ENCODE results near the gene CHST11.

CHST11 gene

DNA sequence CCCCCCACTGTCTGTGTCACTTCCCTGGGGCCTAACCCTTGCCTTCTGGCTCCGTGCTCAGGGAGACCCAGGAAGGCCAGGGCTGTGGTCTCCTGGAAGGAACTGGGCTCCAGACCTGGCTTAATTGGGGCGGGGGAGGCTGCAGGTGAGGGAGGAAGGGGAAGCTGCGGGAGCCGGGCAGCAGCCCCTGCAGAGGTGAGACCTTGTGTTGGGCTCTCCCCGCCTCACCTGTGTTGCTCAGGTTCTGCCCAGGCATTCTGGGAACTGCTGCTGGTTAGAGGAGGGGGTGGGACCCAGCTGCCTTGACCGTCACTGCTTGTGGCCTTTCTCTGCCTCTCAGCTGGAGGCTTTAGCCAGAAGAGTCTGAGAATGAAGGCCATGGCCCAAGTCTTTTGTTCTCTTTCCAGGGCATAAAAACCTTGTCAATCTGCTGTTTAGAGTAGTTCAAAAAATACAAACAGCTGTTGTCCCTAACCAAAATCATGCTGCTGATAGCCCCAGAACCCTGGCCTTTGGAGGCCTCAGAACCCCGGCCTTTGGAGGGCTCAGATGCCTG, 247.6 kb downstream of the CHST11 start:
- DNase-seq: no peak

DNA sequence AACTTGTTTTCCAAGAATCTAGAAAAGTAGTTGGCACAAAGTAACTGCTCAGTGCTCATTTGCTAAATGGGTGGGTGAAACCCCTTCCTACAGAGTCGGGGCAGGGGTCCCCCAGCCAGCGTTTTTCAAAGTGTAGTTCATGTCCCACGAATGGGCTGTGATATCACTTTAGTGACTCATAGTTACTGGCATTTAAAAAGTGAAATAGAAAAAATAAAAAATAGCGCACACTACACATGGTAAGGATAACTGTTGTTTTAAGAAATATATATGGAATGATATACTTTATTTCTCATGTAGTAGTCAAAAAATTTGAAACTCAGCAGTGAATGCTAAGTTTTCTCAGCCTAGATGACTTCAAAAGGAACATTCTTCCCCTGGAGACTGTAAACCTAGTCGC, 250.4 kb downstream of the CHST11 start:
- DNase-seq: no peak

DNA sequence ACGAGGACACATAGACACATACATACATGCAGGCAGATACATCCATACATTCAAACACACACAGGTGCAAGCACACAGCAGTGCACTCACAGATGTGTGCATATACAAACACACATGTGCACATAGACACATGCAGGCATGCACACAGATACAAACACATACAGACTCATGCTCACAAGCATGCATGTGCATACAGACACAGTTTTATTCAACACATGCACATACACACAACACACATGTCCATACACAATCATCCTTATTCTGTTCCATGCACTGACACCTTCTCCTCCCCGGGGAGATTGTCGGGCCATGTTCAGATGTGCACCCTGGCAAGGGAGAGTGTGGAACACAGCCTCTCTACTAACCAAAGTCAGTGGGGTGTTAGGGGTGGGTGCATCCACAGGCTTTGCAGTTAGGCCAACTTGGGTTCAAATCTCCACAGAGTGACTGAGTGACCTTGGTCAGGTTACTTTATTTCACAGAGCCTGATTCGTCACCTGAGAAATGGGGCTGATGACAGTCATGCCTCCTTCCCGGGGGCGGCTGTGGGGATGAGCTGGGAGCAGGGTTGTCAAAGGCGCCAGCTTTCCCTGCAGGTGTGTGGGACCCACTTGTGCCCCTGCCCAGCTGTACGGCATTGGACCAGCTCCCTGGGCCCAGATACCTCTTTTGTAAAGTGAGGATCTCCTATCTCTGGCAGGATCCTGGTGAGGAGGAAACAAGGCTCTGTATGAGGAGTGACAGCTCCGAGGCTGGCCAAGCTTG, 251.2 kb downstream of the CHST11 start:
- DNase-seq: no peak

- no peak for DNase-seq
These were observed 252.1 kb downstream of the CHST11 start for GRCh38 chr12:104708891-104709290.

- no peak for DNase-seq
These were observed 253.1 kb downstream of the CHST11 start for GRCh38 chr12:104709692-104710435.

DNA sequence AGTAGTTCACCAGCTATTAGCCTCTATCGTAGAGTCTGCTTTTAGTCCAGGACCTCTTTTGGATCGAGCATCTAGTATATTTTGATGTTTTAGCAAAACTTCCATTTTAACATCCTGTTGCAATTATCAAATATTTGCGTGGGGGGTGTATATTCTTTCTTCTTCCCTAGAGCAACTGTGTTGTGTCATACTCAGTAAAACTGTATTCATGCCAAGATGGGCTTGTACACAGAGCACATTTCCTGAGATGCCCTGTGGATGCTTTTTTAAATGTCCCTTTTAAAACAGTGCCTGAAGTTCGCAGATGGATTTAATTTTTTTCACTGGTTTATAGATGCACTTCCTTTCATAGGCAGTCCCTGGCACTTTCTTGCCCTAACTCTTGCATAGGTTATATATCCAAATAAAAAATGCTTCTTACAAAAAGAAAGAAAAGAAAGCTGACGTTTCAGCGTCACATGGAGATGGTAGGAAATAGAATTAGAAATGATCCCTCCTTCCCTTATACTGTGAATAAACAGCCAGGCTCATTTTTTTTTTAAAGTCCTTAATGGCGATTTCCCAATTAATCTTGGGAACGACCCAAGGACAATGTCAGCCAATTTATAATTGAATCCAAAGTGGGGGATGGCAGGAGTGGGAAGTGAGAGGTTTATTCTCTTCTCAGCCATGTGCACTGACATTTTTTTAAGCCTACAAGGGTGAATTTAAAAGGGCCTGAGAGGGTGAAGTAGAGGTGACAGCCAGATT, 254.4 kb downstream of the CHST11 start:
- DNase-seq: no peak

- no peak for DNase-seq
These were observed 255.7 kb downstream of the CHST11 start for GRCh38 chr12:104712477-104712876.

GRCh38 chr12:104712968-104713367, 256.2 kb downstream of the CHST11 start:
- DNase-seq: no peak

GRCh38 chr12:104713444-104713843, 256.7 kb downstream of the CHST11 start:
- no peak for DNase-seq

DNA sequence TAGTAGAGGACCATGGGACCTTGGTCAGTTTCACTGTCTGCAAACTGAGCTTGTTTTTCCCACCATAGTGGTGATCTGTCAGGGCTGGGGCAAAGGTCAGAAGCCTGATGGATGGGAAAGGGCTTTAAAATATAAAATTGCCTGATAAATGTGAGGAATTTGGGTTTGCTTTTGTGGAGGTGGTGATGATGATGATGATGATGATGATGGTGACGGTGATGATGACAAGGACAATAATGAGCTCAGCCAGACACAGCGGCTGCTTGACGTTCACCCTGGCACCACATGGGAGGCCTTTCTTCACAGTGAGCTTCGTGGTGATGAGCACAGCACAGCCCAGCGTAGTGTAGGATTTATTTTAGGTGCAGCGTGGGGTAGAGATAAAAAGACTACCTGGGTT, 257.6 kb downstream of the CHST11 start:
- no peak for DNase-seq

DNA sequence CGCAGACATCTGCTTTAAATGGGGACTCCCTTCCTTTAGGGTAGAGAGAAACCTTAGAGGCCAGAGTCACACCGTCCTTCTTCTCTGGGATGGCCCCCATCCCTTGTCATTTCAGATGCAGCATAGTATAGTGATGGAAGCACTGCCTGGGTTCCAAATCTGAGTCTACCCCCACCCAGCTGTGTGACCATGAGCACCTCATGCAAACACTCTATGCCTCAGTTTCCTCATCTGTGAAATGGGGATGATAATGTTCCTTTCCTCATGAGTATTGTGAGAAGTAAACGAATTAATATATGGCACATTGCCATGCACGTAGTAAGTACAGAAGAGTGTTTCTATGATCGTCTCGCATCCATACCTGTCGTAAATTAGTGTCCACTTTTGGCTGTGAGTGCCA, 259.4 kb downstream of the CHST11 start:
- DNase-seq: no peak

DNA sequence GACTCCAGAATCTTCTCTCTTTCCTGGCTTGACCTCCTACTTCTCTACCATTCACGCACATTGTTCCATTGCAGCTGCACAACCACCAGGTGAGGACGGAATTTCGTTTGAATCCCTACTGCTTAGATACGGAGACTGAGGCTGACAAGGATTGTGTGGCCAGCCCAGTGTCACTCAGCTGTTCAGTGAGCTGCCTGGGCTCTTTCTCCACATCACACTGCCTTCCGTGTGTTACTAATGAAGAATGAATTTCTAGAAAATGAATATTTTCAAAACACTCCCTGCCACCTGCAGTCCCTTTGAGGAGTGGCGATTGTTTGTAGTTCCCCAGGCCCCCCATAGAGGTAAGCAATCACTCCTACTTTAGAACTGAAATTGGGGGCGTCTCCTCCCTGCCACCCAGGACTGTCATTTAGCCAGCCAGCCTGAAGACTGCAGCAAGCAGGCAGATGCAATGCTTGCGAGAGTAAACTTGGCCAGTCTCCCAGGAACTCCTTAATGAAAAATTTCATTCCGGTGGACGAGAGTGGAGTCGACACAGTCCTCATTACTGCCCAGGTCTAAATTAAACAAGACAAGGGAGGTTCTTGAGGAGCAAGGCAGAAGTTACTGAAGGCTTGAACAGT, 261.7 kb downstream of the CHST11 start:
- DNase-seq: no peak

- no peak for DNase-seq
These were observed 263.1 kb downstream of the CHST11 start for GRCh38 chr12:104719700-104720338.

GRCh38 chr12:104720339-104721038, 263.7 kb downstream of the CHST11 start:
- DNase-seq: peak; percentile 71

DNA sequence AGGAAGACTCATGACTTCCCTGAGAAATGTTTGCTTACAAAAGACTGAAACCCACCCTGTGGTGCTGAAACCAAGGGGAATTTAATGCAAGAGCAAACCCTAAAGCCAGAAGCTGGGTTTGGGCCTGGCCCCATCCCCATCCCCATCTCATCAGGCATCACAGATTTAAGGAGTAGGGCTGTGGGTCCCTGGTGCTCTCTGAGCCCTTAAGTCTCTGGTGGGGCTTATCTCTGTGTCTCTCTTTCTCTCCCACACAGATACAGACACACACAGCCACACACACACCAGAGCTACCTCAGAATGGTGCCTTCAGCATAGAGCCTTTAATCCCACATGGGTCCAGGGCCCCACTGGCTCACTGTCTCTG, 264.3 kb downstream of the CHST11 start:
- DNase-seq: no peak

DNA sequence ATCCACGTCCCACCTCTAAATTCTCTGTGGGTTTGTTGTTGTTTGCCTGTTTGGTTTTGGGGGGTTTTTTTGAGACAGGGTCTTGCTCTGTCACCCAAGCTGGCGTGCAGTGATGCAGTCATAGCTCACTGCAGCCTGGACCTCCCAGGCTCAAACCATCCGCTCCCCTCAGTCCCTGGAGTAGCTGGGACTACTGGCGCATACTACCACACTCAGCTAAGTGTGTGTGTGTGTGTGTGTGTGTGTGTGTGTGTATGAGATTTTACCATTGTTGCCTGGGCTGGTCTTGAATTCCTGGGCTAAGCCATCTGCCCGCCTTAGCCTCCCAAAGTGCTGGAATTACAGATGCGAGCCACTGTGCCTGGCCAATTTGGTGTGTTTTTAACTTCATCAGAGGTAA, 265.2 kb downstream of the CHST11 start:
- DNase-seq: no peak

DNA sequence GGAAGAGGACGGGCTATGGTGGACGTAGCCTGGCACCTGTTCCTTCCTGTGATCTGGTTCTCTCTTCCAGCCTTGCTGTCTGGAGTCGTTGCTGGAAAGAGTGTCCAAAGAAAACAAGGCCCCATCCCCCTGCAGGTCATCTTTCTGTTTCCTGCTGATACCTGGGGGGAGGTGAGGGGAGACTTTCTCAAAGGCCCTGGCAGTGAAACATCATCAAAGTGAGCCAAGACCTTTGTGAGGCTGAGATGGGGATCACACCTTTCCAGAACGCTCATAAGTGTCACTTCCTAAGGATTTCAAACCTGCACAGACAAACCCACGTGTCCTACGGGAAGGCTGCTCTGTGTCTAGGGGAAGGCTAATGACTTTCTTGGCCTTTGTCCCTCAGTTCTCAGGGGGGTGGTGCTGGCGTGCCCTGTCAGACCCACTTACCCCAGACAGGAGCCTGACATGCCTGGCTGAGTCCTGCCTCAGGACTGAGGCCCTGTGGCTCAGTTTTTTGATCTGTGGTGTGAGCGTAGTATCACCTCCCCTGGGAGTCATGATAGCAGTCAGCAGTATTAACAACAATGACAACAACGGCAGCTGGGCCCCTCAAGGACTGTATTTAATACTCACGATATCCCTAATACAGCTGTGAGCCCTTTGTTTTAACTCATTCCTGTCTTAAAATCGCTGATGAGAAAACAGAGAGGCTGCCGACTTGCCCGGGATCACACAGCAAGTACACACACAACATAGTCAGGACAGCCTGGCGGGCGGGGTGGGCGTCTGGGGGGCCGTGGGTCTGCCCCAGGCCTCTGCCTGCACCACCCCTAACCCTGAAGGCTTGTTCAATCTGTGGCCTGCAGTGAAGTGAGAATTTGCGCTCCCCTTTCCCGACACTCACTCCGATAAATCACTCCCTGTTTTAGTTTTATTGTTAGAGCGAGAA, 266.1 kb downstream of the CHST11 start:
- DNase-seq: no peak

DNA sequence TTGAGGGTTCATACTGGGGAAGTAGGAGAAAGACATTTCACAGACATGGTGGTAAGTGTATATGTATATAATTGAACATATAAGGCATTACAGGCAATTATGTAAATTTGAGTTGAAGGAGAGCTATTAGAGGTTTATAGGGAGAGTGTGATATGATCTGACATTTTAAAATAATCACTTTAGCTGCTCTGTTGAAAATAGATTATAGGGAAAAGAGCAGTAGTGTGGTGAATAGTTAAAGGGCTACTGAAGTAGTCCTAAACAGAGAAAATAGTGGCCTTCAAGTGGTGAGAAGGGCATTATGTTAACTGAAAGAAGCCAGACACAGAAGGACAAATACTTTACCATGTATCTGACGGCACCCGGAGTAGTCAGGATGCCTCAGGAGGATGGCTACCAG, 267.1 kb downstream of the CHST11 start:
- DNase-seq: no peak

DNA sequence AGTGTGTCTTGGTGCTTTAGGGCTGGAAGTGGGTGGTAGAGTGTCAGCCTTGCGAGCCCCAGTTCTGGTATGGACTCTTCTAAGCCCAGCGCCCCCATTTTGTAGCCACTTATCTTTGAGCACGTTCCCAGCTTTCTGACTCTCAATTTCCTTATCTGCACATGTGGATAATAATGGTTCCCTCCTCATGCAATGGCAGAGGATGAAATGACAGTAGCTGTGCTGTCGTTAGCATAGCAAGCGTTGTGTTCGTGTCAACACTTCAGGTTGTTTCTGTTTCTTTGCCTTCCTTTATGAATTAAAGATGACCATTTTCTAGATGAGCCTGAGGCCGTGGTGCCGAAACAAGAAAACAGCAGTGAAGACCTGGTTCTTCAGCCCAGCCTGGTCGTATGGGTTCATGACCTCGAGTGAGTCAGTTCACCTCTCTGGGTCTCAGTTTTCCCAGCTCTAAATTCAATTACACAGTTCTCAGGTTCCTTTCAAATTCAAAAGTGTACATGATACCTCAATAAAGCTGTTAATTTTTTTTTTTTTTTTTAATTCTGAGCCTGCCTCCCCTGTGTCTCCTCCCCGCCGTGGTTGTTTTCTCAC, 268.3 kb downstream of the CHST11 start:
- no peak for DNase-seq

DNA sequence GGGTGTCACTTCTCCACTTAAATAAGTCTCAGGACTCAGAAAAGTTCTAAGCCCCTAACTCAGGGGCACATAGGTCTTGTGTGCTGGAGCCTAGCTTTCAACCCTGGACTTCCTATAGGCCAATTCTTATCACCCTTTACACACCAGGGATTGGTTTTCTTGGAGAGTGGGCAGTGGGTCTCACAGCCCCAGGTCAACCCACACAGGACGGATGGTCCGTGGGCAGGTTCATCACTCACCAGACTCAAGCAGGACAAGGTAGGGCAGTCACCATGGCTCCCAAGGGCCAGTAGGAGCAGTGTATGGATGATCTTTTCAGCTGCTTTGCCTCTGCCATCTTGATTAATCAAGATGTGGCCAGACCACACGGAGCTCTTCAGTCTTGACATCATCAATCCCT, 268.9 kb downstream of the CHST11 start:
- no peak for DNase-seq

Data from activated CD4-positive, alpha-beta T cell treated with anti-CD3 and anti-CD28 coated beads, Interleukin-10, Interleukin-2, amounts not matched to agents 100 ng/mL and 50 ng/mL, durations not matched to agents 16 hours and 8 hours (primary cell).